H4 (cell line): ENCODE measurements around the gene SLC39A8. TPM values are rescaled to one million over a fixed set of nuclear protein-coding genes. Genes with fewer than 3 reads are reported as not detected.
A peak's percentile ranks its signal among the peaks of the same experiment; 100 is the strongest.

Experiments used
- DNase-seq: peaks from one replicate; pipeline ENCODE4 v3.0.0-alpha.2; 2015; ENCODE audit warnings: low spot score
- total RNA-seq: library from RNA; depleted of rRNA; stranded (reverse); fragments of >200 nt; shearing (Covaris generic); gene quantifications from 2 replicates; pipeline ENCODE4 v1.2.3, GENCODE V29; 2014; rRNA removed

SLC39A8 gene
- total RNA-seq, 1 experiment from 2014 or later: 38.9 TPM

GRCh38 chr4:102234243-102234838, 110.9 kb downstream of the SLC39A8 start:
- DNase-seq: no peak

- DNase-seq: no peak
These were observed 115.1 kb downstream of the SLC39A8 start for GRCh38 chr4:102230194-102230593.

GRCh38 chr4:102227388-102227787, 117.9 kb downstream of the SLC39A8 start:
- no peak for DNase-seq

- DNase-seq: no peak
These were observed 121.8 kb downstream of the SLC39A8 start for GRCh38 chr4:102223461-102223860.

GRCh38 chr4:102222838-102223409, 122.4 kb downstream of the SLC39A8 start:
- no peak for DNase-seq

- no peak for DNase-seq
These were observed 126.2 kb downstream of the SLC39A8 start for GRCh38 chr4:102219129-102219528.

- no peak for DNase-seq
These were observed 126.6 kb downstream of the SLC39A8 start for GRCh38 chr4:102218656-102219055.

GRCh38 chr4:102217775-102218355, 127.4 kb downstream of the SLC39A8 start:
- DNase-seq: no peak

- peak; percentile 53 for DNase-seq
These were observed 127.9 kb downstream of the SLC39A8 start for GRCh38 chr4:102217345-102217744.

GRCh38 chr4:102216666-102217065, 128.6 kb downstream of the SLC39A8 start:
- DNase-seq: no peak

GRCh38 chr4:102213031-102213430, 132.3 kb downstream of the SLC39A8 start:
- DNase-seq: no peak

Other genes starting within 250 kb of the SLC39A8 start
- 14.5 and 16.4 TPM in 2 replicates for gene NFKB1, start 155.9 kb upstream of the SLC39A8 start, total RNA-seq